AG20443 (cell line): Measurements from ENCODE around the gene PRKACG.

Experiments used
- DNase-seq: peaks from one replicate; pipeline ENCODE4 v3.0.0; 2012; ENCODE audit warnings: low spot score, mixed read lengths

The PRKACG gene

GRCh38 chr9:68981789-68982188 lies 32.1 kb downstream of the PRKACG start:
- DNase-seq, result no peak

DNA sequence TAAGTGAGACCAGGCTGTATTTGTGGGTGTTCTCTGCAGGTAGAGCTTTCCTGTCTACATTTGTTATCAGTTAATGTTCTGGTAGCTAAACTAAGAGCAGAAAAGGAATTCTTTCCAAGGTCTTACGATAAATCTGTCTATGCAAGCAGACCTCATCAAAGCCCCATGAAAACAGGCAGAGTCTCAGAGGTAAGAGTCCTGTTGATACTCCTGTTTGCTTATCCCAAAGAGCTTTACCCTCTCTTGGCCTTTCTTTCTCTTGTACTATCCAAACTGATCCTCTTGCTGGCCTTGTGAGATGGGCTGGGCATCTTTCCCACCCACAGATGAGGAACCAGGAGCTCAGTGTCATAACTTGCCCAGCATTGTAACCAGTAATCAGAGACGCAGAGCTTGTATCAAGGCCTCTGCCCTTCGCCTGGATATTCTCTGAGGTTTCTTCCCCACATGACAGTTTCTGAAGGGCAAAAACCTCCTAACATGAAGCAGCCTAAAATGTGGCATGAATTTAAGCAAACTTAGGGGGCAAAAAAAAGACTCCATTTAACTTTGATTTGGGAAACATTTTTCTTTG lies 33.5 kb downstream of the PRKACG start:
- no peak for DNase-seq

DNA sequence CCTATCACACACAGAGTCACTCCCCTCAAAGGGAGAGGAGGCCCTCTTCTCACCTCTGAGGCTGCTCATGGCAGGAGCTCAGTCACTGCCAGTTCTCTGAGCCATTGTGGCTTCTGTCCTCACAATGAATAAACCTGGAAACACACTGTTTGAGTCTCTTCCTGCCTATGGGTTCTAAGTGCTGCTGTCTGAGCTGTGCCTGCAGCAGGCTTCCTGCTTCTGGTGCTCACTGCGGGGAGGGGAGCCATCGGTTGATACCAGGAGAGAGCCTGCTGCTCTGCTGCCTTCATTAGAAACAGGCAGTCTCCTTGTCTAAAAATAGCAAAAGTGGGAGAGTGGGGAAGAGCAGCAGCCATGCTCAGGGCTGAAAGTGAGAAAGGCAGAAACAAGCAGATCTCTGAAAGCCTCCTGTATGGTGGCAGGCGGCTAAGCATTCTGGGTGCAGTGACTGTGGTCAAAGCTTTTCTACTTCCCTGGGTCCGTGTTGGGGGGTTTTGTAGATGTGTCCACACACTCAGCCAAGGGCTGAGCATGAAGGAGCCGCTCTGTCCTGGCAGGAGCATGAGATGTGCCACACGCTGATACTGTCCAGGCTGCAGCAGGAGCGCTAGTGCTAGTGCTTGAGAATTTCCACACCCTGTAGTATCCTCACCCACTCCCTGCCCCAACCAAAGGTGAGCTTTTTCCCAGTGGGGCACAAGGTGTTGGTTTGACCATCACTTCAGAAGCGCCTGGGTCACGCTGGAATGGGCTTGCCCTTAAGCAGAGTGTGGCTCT lies 34.2 kb downstream of the PRKACG start:
- DNase-seq, result no peak

DNA sequence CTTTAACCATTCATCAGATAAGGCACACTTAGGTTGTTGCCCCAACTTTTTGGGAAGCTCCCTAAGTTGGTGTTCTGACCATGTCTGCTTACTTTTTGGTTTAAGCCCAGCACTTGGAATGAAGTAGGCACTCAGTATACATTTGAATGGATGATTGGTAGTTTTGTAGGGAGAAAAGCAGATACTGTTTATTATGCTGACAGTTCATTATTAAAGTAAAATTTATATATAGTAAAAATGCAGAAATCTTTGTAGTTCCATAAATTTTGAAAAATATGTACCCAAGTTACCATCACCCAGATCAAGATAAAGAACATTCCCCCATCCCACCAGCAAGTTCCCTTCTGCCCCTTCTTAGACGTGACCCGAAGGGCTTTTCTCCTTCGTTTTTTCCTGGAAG lies 35.4 kb downstream of the PRKACG start:
- no peak for DNase-seq

DNA sequence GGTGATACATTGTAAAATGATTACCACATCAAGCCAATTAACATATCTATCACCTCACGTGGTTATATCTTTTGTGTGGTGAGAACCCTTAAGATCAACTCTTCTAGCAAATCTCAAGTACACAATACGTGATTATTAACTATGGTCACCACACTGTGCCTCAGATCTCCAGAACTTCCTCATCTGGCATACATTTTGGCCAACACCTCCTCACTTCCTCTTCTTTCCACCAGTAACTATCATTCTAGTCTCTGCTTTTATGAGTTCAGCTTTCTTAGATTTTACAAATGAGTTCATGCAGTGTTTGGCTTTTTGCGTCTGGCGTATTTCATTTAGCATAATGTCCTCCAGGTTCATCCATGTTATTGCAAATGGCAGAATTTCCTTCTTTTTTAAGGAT lies 35.8 kb downstream of the PRKACG start:
- DNase-seq, result no peak

DNA sequence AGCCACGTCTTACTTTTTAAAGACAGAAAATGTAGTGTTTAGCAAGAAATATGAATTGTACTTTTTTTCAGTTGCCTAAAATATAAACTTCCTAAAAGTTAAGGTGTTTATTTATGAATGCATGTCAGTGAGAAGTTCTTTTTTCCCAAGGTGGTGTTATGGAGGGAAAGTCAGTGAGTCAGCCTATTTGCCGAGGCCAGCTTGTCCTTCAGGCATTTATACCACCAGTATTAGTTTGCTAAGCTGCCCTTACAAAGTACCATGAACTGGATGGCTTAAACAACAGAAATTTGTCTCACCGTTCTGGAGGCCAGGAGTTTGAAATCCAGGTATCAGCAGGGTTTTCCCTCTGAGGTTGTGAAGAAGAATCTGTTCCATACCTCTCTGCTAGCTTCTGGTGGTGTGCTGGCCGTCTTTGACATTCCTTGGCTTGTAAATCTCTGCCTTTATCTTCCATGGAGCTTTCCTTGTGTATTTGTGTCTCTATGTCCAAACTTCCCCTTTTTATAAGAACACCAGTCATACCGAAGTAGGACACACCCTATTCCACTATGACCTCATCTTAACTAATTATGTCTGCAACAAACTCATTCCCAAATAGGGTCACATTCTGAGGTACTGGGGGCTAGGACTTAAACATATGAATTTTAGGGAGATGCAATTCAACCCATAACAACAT lies 38.4 kb downstream of the PRKACG start:
- DNase-seq, result no peak

DNA sequence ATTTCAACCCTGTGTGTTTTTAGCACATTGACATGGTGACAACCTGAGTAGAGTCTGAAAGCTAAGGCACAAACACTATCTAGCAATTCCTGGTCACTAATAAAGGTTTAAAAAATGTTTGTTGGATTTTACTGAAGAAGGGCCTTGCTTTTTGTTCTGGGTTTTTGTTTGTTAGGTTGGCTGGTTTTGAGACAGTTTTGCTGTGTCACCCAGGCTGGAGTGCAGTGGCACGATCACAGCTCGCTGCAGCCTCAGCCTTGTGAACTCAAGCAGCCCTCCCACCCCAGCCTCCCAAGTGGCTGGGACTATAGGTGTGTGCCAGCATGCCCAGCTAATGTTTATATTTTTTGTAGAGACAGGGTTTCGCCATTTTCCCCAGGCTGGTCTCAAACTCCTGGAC lies 39.0 kb downstream of the PRKACG start:
- DNase-seq, result no peak

GRCh38 chr9:68974431-68974830 lies 39.5 kb downstream of the PRKACG start:
- DNase-seq, result no peak

DNA sequence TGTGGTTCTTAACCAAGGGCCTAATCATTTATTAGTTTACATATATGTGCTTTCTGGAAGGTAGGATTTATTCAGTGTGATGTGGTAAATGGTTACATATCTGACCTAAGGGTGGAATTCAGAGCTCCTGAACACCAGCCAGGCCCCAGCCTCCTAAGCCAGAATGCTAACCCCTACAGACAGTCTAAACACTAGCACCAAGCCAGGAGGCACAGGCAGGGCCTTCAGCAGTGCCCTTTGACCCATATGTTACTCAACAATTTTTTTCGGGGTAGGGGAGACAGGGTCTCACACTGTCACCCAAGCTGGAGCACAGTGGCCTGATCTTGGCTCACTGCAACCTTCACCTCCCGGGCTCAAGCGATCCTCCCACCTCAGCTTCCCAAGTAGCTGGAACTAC lies 40.3 kb downstream of the PRKACG start:
- no peak for DNase-seq

GRCh38 chr9:68970151-68970550 lies 43.8 kb downstream of the PRKACG start:
- DNase-seq, result no peak

DNA sequence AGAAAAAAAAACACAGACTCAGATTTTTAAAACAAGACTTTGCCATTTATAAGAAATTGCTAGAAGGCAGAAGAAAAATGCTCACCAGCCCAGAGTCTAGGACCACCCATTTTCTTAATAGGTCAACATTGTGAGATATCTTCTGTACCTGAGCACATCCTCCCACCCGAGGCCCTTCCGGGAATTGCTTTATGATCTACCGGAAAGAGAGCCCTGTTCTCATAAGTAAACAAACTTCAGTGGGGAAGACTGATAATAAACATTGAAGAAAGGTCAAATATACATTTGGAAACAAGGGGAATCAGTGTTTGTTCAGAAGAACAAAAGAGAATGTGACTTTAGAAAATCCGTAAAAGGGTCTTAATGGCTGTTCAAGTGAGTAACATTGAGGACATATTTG lies 44.4 kb downstream of the PRKACG start:
- no peak for DNase-seq

DNA sequence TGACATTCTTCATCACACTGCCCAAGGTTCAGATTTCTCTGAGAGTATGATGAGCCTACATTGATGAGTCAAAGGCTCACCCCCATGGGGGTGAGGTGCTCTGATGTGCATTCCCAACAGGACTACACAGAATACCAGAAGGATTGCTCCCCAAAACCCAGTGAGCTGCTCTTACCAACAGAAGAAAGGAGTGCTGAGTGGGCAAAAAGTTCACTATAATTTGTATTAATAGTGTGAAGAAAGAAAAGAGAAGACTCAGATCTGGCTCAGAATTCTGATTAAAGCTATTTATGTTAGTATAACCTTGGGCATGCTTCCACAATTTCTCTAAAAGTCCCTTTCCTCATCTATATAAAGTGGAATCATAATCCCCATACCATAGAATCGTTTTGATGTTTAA lies 46.1 kb downstream of the PRKACG start:
- DNase-seq, result no peak

GRCh38 chr9:68966496-68966944 lies 47.4 kb downstream of the PRKACG start:
- DNase-seq, result no peak

DNA sequence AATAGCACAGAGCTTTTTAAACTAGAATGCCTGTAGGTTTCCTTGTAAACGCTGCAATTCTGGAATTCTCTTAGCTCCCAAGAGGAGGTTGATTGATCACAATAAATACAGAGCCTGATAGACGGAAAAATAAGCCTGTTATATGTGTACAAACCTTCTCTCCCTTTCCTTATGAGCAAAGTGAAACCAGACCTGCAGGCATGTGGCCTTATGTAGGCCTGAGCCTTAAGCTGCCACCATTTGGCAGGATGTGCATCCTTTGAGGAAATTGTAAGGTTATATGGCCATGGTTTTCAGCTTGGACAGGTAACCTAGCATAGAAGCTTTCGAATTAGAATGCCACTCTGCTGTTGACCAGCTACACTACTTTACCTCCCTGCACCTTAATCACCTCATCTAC lies 49.1 kb downstream of the PRKACG start:
- no peak for DNase-seq

- DNase-seq, result no peak
These were observed 49.8 kb downstream of the PRKACG start for GRCh38 chr9:68964102-68964541.

DNA sequence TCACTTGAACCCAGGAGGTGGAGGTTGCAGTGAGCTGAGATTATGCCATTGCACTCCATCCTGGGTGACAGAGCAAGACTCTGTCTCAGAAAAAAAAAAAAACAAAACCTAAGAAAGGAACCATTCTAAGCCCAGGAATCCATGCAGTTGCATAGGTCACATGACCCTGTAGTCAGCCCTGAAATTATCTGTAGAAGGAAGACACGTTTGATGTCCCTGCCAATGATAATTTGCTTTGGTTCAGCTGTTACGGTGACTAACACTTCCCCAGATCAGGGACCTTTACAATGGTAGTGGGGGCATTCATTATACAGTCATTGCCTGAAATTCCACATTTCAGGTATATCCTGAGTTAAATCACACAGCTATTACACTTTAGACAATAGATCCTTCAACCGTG lies 50.5 kb downstream of the PRKACG start:
- no peak for DNase-seq
